ENCODE results near the gene SMPDL3B. TPM values are rescaled to one million over a fixed set of nuclear protein-coding genes. Genes with fewer than 3 reads are reported as not detected.

Gene SMPDL3B
- total and polyA plus RNA-seq, 12 donors, result 0.26 TPM; not detected in 11

Other genes with a start within 250 kb of the SMPDL3B start
- 10 to 100 TPM in 4 of 9 donors, 1 to 10 TPM in 5; 4.0 to 12.4 (median 9.5) TPM for gene FAM76A, start 209.0 kb upstream of the SMPDL3B start, total RNA-seq
- 1 to 10 TPM; 2.9 to 7.6 (median 4.9) TPM for gene FAM76A, start 209.0 kb upstream of the SMPDL3B start, polyA plus RNA-seq
- 10 to 100 TPM; 27.5 to 81.9 (median 55.9) TPM for gene STX12, start 161.8 kb upstream of the SMPDL3B start, total RNA-seq
- 10 to 100 TPM; 18.4 to 72.1 (median 18.6) TPM for gene STX12, start 161.8 kb upstream of the SMPDL3B start, polyA plus RNA-seq
- 10 to 100 TPM; 20.7 to 63.5 (median 30.9) TPM for gene PPP1R8, start 104.2 kb upstream of the SMPDL3B start, total RNA-seq
- gene PPP1R8, start 104.2 kb upstream of the SMPDL3B start, polyA plus RNA-seq, result 10 to 100 TPM; 16.9 to 45.0 (median 19.6) TPM
- 10 to 100 TPM in 7 of 9 donors, 1 to 10 TPM in 2; 1.9 to 58.0 (median 22.0) TPM for gene THEMIS2, start 62.5 kb upstream of the SMPDL3B start, total RNA-seq
- gene THEMIS2, start 62.5 kb upstream of the SMPDL3B start, polyA plus RNA-seq, result 10 to 100 TPM in 2 of 3 donors, 1 to 10 TPM in 1; 8.6 to 27.1 (median 13.9) TPM
- gene RPA2, start 20.4 kb upstream of the SMPDL3B start, total RNA-seq, result 10 to 100 TPM; 16.8 to 50.2 (median 35.6) TPM
- gene RPA2, start 20.4 kb upstream of the SMPDL3B start, polyA plus RNA-seq, result 10 to 100 TPM; 15.6 to 36.4 (median 20.2) TPM
- gene XKR8, start 25.0 kb downstream of the SMPDL3B start, total RNA-seq, result 10 to 100 TPM in 2 of 9 donors, 1 to 10 TPM in 7; 2.6 to 10.7 (median 5.6) TPM
- gene XKR8, start 25.0 kb downstream of the SMPDL3B start, polyA plus RNA-seq, result 1 to 10 TPM; 2.7 to 8.0 (median 5.3) TPM
- gene EYA3, start 153.6 kb downstream of the SMPDL3B start, total RNA-seq, result 10 to 100 TPM in 8 of 9 donors, 1 to 10 TPM in 1; 8.9 to 28.9 (median 15.4) TPM
- gene EYA3, start 153.6 kb downstream of the SMPDL3B start, polyA plus RNA-seq, result 10 to 100 TPM in 1 of 3 donors, 1 to 10 TPM in 2; 4.3 to 20.9 (median 4.7) TPM
- 10 to 100 TPM in 2 of 9 donors, 1 to 10 TPM in 6, under 1 TPM in 1; 0.72 to 11.7 (median 7.4) TPM for gene PTAFR, start 241.7 kb downstream of the SMPDL3B start, total RNA-seq
- 1 to 10 TPM; 1.1 to 2.6 (median 1.7) TPM for gene PTAFR, start 241.7 kb downstream of the SMPDL3B start, polyA plus RNA-seq

All from adrenal gland (tissue), 12 donors.